NCI-H2171 (cell line): Measurements from ENCODE around the gene KANK3.
"Not testable (repeated sequence)": the region's sequence is repeated elsewhere in the genome, so short reads cannot be mapped to it uniquely, and the experiment has no call there.

Experiments used
- DNase-seq: peaks from one replicate; lab custom pipeline; 2025; lab: John Stamatoyannopoulos, UW

The KANK3 gene

DNA sequence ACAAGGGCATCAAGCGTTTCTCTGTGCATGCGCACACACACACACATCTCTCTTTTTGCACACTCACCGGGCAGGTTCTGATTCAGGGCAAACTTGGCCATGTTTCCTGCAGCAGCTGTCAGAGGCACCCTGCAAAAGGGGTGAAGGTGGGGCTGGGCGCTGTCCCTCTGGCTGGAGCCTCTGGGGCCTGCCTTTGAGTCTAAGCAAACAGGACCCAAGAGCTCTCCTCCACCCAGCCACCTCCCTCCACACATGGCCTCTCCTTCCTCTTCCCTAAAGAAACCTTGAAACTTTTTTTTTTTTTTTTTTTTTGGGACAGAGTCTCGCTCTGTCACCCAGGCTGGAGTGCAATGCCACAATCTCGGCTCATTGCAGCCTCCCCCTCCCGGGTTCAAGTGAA is 5.3 kb downstream of the KANK3 start:
- no peak for DNase-seq

DNA sequence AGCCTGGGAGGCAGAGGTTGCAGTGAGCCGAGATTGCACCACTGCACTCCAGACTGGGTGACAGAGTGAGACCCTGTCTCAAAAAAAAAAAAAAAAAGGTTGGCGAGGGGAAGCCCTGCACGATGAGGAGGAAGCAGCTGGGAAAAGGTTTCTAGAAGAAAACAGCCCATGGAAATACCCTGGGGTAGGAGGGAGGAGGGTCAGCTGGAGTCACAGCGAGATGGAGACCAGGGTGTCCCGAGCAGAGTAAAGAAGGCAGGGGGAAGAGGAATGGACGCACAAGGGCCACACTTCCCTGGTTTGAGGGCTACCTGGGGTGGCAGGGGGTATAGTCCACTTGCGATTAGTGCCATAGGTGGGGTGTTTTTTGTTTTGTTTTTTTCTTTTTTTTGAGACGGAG is 6.4 kb downstream of the KANK3 start:
- no peak for DNase-seq

DNA sequence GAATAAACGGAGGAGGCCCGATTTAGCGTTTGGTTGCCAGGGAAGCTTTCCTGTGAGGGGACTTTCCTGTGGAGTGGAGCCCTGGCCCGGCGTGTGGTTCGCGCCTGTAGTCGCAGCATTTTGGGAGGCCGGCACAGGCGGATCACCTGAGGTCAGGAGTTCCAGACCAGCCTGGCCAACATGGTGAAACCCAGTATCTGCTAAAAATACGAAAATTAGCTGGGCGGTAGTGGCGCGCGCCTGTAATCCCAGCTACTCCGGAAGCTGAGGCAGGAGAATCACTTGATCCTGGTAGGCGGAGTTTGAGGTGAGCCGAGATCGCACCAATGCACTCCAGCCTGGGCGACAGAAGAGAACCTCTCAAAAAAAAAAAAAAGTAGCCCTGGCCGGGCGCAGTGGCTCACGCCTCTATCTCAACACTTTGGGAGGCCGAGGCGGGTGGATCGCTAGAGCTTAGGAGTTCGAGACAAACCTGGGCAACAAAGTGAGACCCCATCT is 6.9 kb downstream of the KANK3 start:
- DNase-seq, result no peak

DNA sequence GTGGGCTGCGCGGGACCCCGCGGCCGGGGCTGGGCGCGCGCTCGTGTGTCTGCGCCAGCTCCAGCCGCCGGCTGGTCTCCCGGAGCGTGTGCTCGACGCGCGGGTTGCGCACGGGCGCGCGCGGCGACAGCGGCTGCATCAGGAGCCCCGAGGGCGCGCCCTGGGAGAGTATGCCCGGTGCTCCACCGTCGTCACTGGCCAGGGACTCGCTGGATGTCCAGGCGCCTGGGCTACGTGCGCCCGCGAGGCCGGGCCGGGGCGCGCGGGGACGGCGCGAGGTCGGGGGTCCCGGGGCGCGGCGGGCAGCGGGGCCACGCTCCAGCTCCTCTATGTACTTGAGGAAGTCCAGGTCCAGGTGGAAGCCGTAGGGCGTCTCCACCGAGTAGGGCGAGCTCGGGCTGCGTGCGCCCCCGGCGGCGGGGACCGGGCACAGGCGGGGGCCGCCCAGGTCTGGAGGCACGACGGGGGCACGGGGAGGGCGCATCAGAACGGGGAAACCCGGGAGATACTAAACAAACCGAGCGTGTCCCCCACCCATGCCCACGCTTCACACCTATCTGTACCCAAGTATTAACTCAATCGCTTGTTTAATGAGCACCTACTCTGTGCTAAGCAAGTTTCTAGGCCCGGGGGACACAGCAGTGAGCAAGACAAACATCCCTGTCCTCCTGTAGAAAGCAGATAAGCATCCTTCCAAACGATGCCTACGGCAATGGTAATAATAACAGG is 7.6 kb downstream of the KANK3 start:
- DNase-seq, result no peak

DNA sequence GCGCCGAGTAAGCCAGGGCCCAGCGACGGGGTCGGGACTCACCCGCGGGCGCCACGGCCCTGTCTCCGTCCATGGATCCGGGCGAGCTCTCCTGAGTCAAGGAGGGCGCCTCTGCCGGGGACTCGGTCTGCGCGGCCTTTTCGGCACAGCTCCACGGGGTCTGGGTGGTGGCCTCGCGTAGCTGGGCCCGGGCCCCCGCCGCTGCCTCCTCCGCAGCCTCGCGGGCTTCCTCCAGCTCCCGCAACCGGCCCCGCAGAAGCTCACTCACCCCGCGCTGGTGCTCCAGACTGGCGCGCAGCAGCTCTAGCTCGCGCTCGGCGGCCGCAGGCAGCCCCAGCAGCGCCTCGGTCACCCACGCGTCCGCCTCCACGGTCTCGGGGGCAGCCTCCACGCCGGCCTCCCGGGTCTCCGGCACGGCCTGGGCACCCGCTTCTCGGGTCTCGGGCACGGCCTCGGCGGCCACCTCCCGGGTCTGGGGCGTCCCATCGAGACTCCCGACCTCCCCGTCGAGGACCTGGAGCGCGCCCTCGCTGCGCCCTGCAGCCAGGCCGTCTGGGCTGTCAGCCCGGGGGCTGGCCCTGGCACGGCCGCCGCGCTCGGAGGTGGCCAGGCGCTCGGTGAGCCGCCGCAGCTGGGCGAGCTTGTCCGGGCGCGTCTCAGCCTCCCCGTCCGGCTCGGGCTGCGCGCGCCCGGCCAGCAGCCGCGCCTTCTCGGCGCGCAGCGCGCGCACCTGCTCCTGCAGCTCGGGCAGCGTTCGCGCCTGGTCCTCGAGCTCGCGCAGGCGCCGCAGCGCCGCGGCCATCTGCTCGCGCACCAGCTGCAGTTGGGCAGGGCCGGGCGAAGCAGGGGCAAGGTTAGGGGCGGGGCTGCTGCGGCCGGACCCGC is 8.4 kb downstream of the KANK3 start:
- DNase-seq, result peak; percentile 66

DNA sequence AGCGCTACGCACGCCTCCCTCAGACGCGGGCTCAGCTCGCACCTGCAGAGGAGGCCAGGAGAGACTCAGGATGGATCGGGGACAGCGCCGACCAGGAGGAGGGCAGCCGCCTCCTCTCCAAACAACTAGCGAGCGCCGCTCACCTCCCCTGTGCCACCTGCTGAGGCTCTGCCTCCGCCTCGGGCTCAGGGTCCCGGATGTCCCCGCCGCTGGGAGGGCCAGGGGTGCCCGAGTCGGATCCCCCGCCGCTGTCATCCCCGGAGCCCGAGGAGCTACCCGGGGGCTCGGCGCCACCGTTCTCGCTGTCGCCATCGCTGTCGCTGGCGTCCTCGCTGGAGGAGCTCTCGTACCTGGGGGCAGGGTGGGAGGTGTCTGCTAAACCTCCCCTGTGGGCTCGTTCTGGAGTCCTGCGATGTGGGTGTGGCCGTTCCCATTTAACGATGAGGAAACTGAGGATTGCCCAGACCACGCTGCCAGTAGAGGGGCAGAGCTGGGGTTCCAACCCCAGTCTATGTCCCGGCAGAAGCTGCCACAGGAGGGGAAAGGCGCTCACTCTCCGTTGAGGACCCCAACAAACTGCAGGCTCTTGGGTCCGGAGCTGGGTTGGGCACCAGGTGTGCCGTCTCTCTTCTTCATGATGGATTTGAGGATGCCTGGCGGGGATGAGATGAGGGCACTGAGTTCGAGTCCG is 9.2 kb downstream of the KANK3 start:
- no peak for DNase-seq

DNA sequence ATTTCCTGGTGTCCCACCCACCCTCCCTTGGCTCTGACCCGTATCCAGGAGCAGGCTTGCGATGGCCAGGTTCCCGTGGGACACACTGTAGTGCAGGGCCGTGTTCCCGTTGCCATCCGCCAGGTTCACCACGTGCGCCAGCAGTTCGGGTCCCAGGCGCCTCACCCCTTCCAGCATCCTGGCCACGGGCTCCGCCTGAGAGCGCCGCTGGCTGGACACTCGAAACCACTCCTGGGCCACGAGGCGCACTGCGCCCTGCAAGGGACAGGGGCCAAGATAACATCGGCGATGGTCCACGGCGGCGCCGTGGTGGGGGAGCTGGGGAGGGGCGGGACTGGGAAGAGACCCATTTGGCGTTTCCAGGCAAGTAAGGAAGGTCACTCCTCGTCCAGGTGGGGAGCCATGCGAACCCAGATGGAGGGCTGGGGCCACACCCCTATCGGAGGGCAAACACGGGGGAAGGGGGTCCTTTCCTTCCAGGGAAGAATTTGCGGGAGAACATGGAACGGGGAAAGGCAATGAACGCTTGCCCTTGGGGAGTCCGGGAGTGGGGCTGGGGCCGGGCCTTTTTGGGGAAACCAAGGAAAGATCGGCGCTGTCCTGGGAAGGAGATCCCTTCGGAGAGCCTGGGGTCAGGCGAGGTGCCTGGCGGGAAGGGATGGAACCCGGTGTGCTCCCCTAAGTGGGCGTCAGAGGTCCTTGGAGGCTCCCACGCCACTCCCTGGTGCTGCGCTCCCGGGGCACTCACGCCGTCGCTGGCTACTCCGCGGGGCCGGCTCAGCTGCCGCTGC is 9.9 kb downstream of the KANK3 start:
- no peak for DNase-seq

- DNase-seq, result no peak
Observed at GRCh38 chr19:8331263-8331845, 11.7 kb downstream of the KANK3 start.

GRCh38 chr19:8329996-8330395 is 13.1 kb downstream of the KANK3 start:
- no peak for DNase-seq

GRCh38 chr19:8325454-8325853 is 17.6 kb downstream of the KANK3 start:
- no peak for DNase-seq

GRCh38 chr19:8324186-8325050 is 18.6 kb downstream of the KANK3 start:
- DNase-seq, result no peak

DNA sequence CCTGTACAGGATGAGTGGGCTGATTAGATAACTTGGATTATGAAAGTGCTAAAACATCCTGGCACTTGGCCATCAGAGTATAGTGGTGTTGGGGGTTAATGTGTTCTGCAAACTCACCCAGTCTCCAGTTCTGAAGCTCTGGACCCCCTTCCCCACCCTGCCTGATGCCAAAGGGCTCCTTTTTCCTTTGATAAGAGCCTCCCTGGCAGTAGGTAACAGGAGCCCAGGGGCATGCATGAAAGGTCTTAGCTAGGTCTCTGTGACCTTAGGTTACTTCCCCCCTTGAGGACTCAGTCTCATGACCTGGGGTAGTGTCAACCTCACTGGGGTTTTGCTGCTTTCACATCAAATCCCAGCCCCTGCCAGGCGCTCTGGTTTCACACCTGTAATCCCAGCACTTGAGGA is 19.3 kb downstream of the KANK3 start:
- DNase-seq, result no peak

DNA sequence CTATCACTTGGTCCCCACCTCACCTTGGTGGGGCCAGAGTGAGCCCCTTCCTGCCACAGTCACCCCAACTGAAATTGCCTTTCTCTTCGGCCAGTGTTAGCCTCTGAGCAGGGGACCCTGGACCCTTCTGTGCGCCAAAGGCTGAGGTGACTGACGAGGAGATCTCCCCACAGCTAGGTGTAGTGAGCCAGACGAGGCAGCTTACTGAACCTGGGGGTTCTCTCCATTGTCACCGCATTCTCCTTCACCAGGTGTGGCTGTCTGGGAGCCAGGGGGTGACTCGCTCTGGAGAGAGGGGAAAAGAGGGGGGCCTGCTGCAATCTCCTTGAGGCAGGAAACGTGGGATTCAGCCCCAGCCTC is 20.4 kb downstream of the KANK3 start:
- DNase-seq, result no peak

GRCh38 chr19:8321986-8322637 is 20.9 kb downstream of the KANK3 start:
- DNase-seq, result no peak

- DNase-seq, result peak; percentile 88
Observed at GRCh38 chr19:8321067-8321985, 21.7 kb downstream of the KANK3 start, which contains the start of the genes NDUFA7 and RPS28. TSS of gene NDUFA7 (minus strand) at chr19:8321375. CDS start at chr19:8321358, 17 bp downstream. TSS of gene RPS28 (plus strand) at chr19:8321496. CDS start at chr19:8321531, 35 bp downstream.

- DNase-seq, result no peak
Observed at GRCh38 chr19:8320564-8321066, 22.4 kb downstream of the KANK3 start.

GRCh38 chr19:8319807-8320520 is 23.1 kb downstream of the KANK3 start:
- no peak for DNase-seq

DNA sequence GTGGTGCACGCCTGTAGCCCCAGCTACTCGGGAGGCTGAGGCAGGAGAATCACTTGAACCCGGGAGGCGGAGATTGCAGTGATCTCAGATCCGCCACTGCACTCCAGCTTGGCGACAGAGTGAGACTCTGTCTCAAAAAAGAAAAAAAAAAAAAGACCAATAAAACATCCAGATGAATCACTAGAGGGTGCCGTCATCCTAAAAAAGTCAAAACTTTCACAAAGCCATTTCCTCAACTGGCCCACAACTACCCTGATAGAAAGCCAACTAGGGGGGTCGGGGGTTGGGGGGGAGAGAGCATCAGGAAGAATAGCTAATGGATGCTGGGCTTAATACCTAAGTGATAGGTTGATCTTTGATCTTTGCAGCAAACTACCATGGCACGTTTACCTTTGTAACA is 24.2 kb downstream of the KANK3 start:
- not testable (repeated sequence) for DNase-seq
